ENCODE data around the gene EI24.

GRCh38 chr11:125592305-125593113, 23.2 kb downstream of the EI24 start, which contains the start of gene STT3A:
- TF ChIP-seq CTCF (IDR thresholded peaks at IDR 0.05): no peak
- TF ChIP-seq REST (IDR thresholded peaks at IDR 0.05; ENCODE audit: insufficient read depth in 1 of 2, low read depth in 2 of 2, low read length in 1 of 2): no peak
